Measurements from ENCODE around the gene LILRA5. TPM values are rescaled to one million over a fixed set of nuclear protein-coding genes. Genes with fewer than 3 reads are reported as not detected.

The LILRA5 gene
- total and polyA plus RNA-seq, 2 of the 8 experiments (the other 6 are each of a cell fraction or from before 2014, with no cell fraction given) = not detected

GRCh38 chr19:54282686-54283470 lies 30.1 kb downstream of the LILRA5 start:
- no peak overlapping the region for H3K56ac ChIP-seq (replicated peaks; ENCODE audit: insufficient read length, low read depth, low read length)
- no peak overlapping the region for H3K4me3 ChIP-seq (ENCODE audit: extremely low read depth in 1 of 4, insufficient read depth in 2 of 4, low read depth in 3 of 4, low read length in 4 of 4)
- DNase-seq (ENCODE audit: low read depth in 1 of 2, low spot score in 2 of 2) (no peak), FAIRE-seq (no peak)
- no peak overlapping the region for H3K23ac ChIP-seq (ENCODE audit: insufficient read length)
- no peak overlapping the region for H3K4me2 ChIP-seq (ENCODE audit: insufficient read depth in 1 of 2, low read depth in 2 of 2, low read length in 2 of 2)
- H3K9ac ChIP-seq (replicated peaks in 1 of 4; ENCODE audit: extremely low read depth in 1 of 4, low read depth in 3 of 4, low read length in 3 of 4) = no peak overlapping the region
- H3K4me1 ChIP-seq (replicated peaks in 1 of 4; ENCODE audit: control insufficient read depth in 3 of 4, insufficient read depth in 4 of 4, low read length in 3 of 4) = no peaks in the 10 kb centered on the region
- H2BK20ac ChIP-seq (ENCODE audit: low read length) = no peak overlapping the region
- WGBS, 2 experiments (ENCODE audit: extremely low coverage in 1 of 2, insufficient coverage in 1 of 2, insufficient read length in 1 of 2, insufficient replicate concordance in 2 of 2, low coverage in 1 of 2, low lambda C conversion rate in 2 of 2, missing lambda C conversion rate in 1 of 2) = 81% methylated on average over 9 of the region's 9 CpGs; no CpG with 5 or more reads in 1 of the 2 experiments
- no peaks in the 10 kb centered on the region; a peak in 1 of 7 replicates for H3K27me3 ChIP-seq (replicated peaks in 1 of 4; ENCODE audit: control insufficient read depth in 3 of 4, extremely low read depth in 1 of 4, insufficient read depth in 3 of 4, low read length in 3 of 4)
- H2AK5ac ChIP-seq (ENCODE audit: low read depth, low read length) = no peak overlapping the region
- no peak overlapping the region for H4K8ac ChIP-seq (ENCODE audit: extremely low read depth, insufficient read depth, low read length)
- no peak overlapping the region for H2BK12ac ChIP-seq (ENCODE audit: low read depth, low read length)
- H3K36me3 ChIP-seq (ENCODE audit: control insufficient read depth in 2 of 4, insufficient read depth in 4 of 4, low read length in 3 of 4) = no peaks in the 10 kb centered on the region
- no peak overlapping the region for H2AFZ ChIP-seq (ENCODE audit: low read length)
- CTCF ChIA-PET (ENCODE audit: partially characterized antibody) = interaction anchor here (0.7 to 1.8 kb wide), 2 partner anchors 15 to 16 kb away, joined by 4 to 5 read pairs; no protein-coding TSS in a partner anchor
- peaks cover 0 to 4% of the 10 kb centered on the region in 2 experiments; a peak in 1 of 4 replicates for H3K9me3 ChIP-seq (ENCODE audit: insufficient read depth in 2 of 2, low read depth in 1 of 2, low read length in 1 of 2)
- no peak overlapping the region for H2BK15ac ChIP-seq (ENCODE audit: low read length)
- no peak overlapping the region for H4K5ac ChIP-seq (ENCODE audit: insufficient read length, low read depth, low read length)
- POLR2A ChIA-PET (ENCODE audit: partially characterized antibody) = interaction anchor here (0.7 to 1.0 kb wide), 2 partner anchors 78 to 114 kb away, joined by 3 read pairs; no protein-coding TSS in a partner anchor
- H3K27ac ChIP-seq (ENCODE audit: low read depth, low read length) = no peak overlapping the region
- H3K23me2 ChIP-seq (ENCODE audit: low read depth, low read length) = no peaks in the 10 kb centered on the region
- H3K79me1 ChIP-seq (ENCODE audit: low read depth, low read length) = no peaks in the 10 kb centered on the region
- H2BK5ac ChIP-seq (ENCODE audit: low read depth, low read length) = no peak overlapping the region
- H3K18ac ChIP-seq (ENCODE audit: extremely low read depth, low read length) = no peak overlapping the region
- H3K4ac ChIP-seq (replicated peaks; ENCODE audit: insufficient read length, low read depth, low read length) = no peak overlapping the region
- H4K91ac ChIP-seq (replicated peaks; ENCODE audit: insufficient read length, low read length) = no peak overlapping the region
- H2BK120ac ChIP-seq (replicated peaks; ENCODE audit: low read depth, low read length) = no peak overlapping the region
- H3K79me2 ChIP-seq (ENCODE audit: control insufficient read depth in 1 of 2, insufficient read depth in 2 of 2, low read length in 2 of 2) = no peaks in the 10 kb centered on the region
- no peak overlapping the region for H3K14ac ChIP-seq (ENCODE audit: insufficient read length)
- H4K20me1 ChIP-seq (replicated peaks in 1 of 2; ENCODE audit: control insufficient read depth in 1 of 2, insufficient read depth in 2 of 2, low read length in 2 of 2) = no peaks in the 10 kb centered on the region
- no peak for TF ChIP-seq SIN3A (conservative IDR thresholded peaks at IDR 0.05 in 1 of 2, IDR thresholded peaks at IDR 0.05 in 1 of 2; ENCODE audit: low read depth in 1 of 2, low read length in 2 of 2)
- no peak for TF ChIP-seq FOSL1 (IDR thresholded peaks at IDR 0.05; ENCODE audit: insufficient read depth, low read depth, low read length)
- TF ChIP-seq CREB1 (IDR thresholded peaks at IDR 0.05) = no peak
- TF ChIP-seq EP300 (IDR thresholded peaks at IDR 0.05; ENCODE audit: borderline replicate concordance in 1 of 2, low read depth in 2 of 2, low read length in 2 of 2) = no peak
- TF ChIP-seq ATF3 (IDR thresholded peaks at IDR 0.05; ENCODE audit: insufficient read depth, low read depth, low read length) = no peak
- TF ChIP-seq SP1 (IDR thresholded peaks at IDR 0.05; ENCODE audit: low read depth, low read length) = no peak
- no peak for TF ChIP-seq NANOG (IDR thresholded peaks at IDR 0.05; ENCODE audit: insufficient read depth, low read depth, low read length, poor library complexity, severe bottlenecking)
- TF ChIP-seq SP2 (IDR thresholded peaks at IDR 0.05; ENCODE audit: low read length) = no peak
- no peak for TF ChIP-seq BACH1 (IDR thresholded peaks at IDR 0.05; ENCODE audit: low read length)
- TF ChIP-seq JUND (IDR thresholded peaks at IDR 0.05; ENCODE audit: low read length) = no peak
- no peak for TF ChIP-seq POLR2AphosphoS5 (IDR thresholded peaks at IDR 0.05; ENCODE audit: low read depth, low read length)
- TF ChIP-seq CBX8 (IDR thresholded peaks at IDR 0.05; ENCODE audit: borderline replicate concordance, low read depth, low read length) = no peak

Data from H1 (cell line).